Mucosa of gallbladder (tissue), 1 donor: ENCODE measurements around the gene MLC1. TPM values are rescaled to one million over a fixed set of nuclear protein-coding genes. Genes with fewer than 3 reads are reported as not detected.

ENCODE experiments used
- DNase-seq: peaks from one replicate; pipeline ENCODE4 v3.0.0-alpha.2; 2020; ENCODE audit warnings: low spot score
- total RNA-seq: library from RNA; stranded (reverse); gene quantifications from one replicate; pipeline ENCODE4 v1.2.1, GENCODE V29; 2021
- donor health status: DM: no; HTN: no; CAD: no.

Gene MLC1
- total RNA-seq, 1 donor from 2014 or later: 0.43 TPM

GRCh38 chr22:50016308-50016987, 68.8 kb downstream of the MLC1 start:
- DNase-seq: no peak

GRCh38 chr22:50015451-50016307, 69.5 kb downstream of the MLC1 start:
- no peak for DNase-seq

GRCh38 chr22:50014655-50015401, 70.4 kb downstream of the MLC1 start:
- no peak for DNase-seq

- DNase-seq: no peak
These were observed 71.1 kb downstream of the MLC1 start for GRCh38 chr22:50014053-50014501.

GRCh38 chr22:50012211-50013181, 72.7 kb downstream of the MLC1 start, which contains the start of gene IL17REL:
Gene IL17REL, minus strand, starts transcription at chr22:50012765. Its CDS starts 119 bp downstream, at chr22:50012646.
- DNase-seq: no peak

GRCh38 chr22:50011447-50012210, 73.6 kb downstream of the MLC1 start:
- DNase-seq: no peak

GRCh38 chr22:50010676-50011446, 74.4 kb downstream of the MLC1 start:
- DNase-seq: no peak

- no peak for DNase-seq
These were observed 75.2 kb downstream of the MLC1 start for GRCh38 chr22:50009765-50010675.

Other genes starting within 250 kb of the MLC1 start
- gene ZBED4, start 231.6 kb downstream of the MLC1 start, total RNA-seq: 11.2 TPM
- gene ALG12, start 167.0 kb downstream of the MLC1 start, total RNA-seq: 36.7 TPM
- gene CRELD2, start 166.8 kb downstream of the MLC1 start, total RNA-seq: 56.6 TPM
- gene PIM3, start 124.7 kb downstream of the MLC1 start, total RNA-seq: 63.2 TPM
- 0.06 TPM for gene IL17REL, start 72.7 kb downstream of the MLC1 start, total RNA-seq
- gene TTLL8, start 27.1 kb downstream of the MLC1 start, total RNA-seq: not detected
- 2.6 TPM for gene MOV10L1, start 4.6 kb upstream of the MLC1 start, total RNA-seq
- gene PANX2, start 85.3 kb upstream of the MLC1 start, total RNA-seq: 0.95 TPM
- 55.1 TPM for gene TRABD, start 100.5 kb upstream of the MLC1 start, total RNA-seq
- 37.0 TPM for gene SELENOO, start 115.6 kb upstream of the MLC1 start, total RNA-seq
- gene TUBGCP6, start 159.6 kb upstream of the MLC1 start, total RNA-seq: 64.4 TPM
- 100 TPM for gene HDAC10, start 165.8 kb upstream of the MLC1 start, total RNA-seq
- gene MAPK12, start 176.3 kb upstream of the MLC1 start, total RNA-seq: 23.2 TPM
- gene MAPK11, start 185.0 kb upstream of the MLC1 start, total RNA-seq: 16.7 TPM
- gene PLXNB2, start 222.2 kb upstream of the MLC1 start, total RNA-seq: 1,246 TPM
- 24.9 TPM for gene DENND6B, start 241.6 kb upstream of the MLC1 start, total RNA-seq